Lower leg skin (tissue), 4 donors: ENCODE results near the gene POLDIP2. TPM values are rescaled to one million over a fixed set of nuclear protein-coding genes. Genes with fewer than 3 reads are reported as not detected.

Source experiments
- DNase-seq, 2 donors: peaks; one replicate each; pipeline ENCODE4 v3.0.0-alpha.2; 2019; ENCODE audit warnings: low spot score in 2 of 2
- H3K4me3 ChIP-seq: fragments of 200-600 bp; sonication (generic); 2 replicates; pipeline ENCODE4 v1.5.1; 2017; ENCODE audit warnings: mild to moderate bottlenecking, low read depth; ENCODE audit not compliant: poor library complexity, severe bottlenecking
- CTCF ChIP-seq, 3 donors: fragments of 450-650 bp; IDR thresholded peaks; one replicate each; pipeline ENCODE4 v1.5.1; 2016; ENCODE audit warnings: antibody characterized with exemption in 3 of 3, mild to moderate bottlenecking in 3 of 3, moderate library complexity in 2 of 3
- POLR2A ChIP-seq, 2 donors: fragments of 450-650 bp; IDR thresholded peaks; one replicate each; pipeline ENCODE4 v1.6.1; 2016 to 2017; ENCODE audit warnings: antibody characterized with exemption in 2 of 2, mild to moderate bottlenecking in 1 of 2, moderate library complexity in 1 of 2
- WGBS, 2 donors: methylation state at CpG; one replicate each; pipeline ENCODE4 v1.1.5; 2018; 5-methylcytosine and 5-hydroxymethylcytosine counted together
- intact Hi-C: fragments of 100-400 bp; cut with DNase I; formaldehyde crosslinking; loops from one replicate; pipeline ENCODE4 v1.15.0; 2023; ENCODE audit warnings: low total_unique reads
- total RNA-seq, 4 donors: library from RNA; depleted of rRNA; stranded (reverse); fragments of >200 nt; gene quantifications; one replicate each; pipeline ENCODE4 v1.1.0, GENCODE V29; 2016

The POLDIP2 gene
- total RNA-seq, 4 donors from 2014 or later, result 52.1 to 90.2 (median 73.7) TPM

DNA sequence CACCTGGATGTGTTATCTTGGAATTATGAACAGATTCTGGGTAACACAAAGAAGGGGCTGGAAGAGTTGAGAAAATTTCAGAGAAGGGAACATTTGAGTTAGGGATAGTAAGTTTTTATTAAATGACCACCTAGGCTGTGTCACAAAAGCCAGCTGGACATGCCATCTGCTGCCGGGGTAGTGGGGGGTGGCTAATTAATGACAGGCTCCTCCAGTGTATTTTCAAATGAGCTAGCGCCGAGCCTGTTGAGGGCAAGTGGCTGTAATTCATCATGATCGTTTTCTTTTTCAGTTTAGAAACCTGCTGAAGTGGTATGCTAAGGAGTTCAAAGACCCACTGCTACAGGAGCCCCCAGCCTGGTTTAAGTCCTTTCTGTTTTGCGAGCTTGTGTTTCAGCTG lies 32.1 kb downstream of the POLDIP2 start:
- intact Hi-C loops, result no loop called here
- peak in 1 of 2 donors; percentile 45 for DNase-seq
- WGBS, 2 donors, result 69 to 75% methylated on average over 5 of the region's 5 CpGs
- TF ChIP-seq CTCF (IDR thresholded peaks at IDR 0.05) (no peak), POLR2A (IDR thresholded peaks at IDR 0.05) (no peak)
- no peak overlapping the region for H3K4me3 ChIP-seq

GRCh38 chr17:28324781-28325180 lies 32.5 kb downstream of the POLDIP2 start:
- TF ChIP-seq POLR2A (IDR thresholded peaks at IDR 0.05) (no peak), CTCF (IDR thresholded peaks at IDR 0.05) (no peak)
- WGBS, 2 donors, result 81 to 86% methylated on average over 3 of the region's 3 CpGs
- intact Hi-C loops, result no loop called here
- no peak for DNase-seq
- no peak overlapping the region for H3K4me3 ChIP-seq

- 81 to 82% methylated on average over 5 of the region's 5 CpGs for WGBS, 2 donors
- no peak overlapping the region for H3K4me3 ChIP-seq
- intact Hi-C loops, result no loop called here
- DNase-seq, result peak in 1 of 2 donors; percentile 9
- TF ChIP-seq POLR2A (IDR thresholded peaks at IDR 0.05), result no peak
- TF ChIP-seq CTCF (IDR thresholded peaks at IDR 0.05), result no peak
Measured at GRCh38 chr17:28324267-28324745, 33.0 kb downstream of the POLDIP2 start.

- H3K4me3 ChIP-seq, result no peak overlapping the region
- WGBS, 2 donors, result 68 to 74% methylated on average over 8 of the region's 8 CpGs
- DNase-seq, result no peak
- intact Hi-C loops, result no loop called here
- TF ChIP-seq CTCF (IDR thresholded peaks at IDR 0.05), result no peak
- TF ChIP-seq POLR2A (IDR thresholded peaks at IDR 0.05), result no peak
Measured at GRCh38 chr17:28320215-28321061, 36.9 kb downstream of the POLDIP2 start.

DNA sequence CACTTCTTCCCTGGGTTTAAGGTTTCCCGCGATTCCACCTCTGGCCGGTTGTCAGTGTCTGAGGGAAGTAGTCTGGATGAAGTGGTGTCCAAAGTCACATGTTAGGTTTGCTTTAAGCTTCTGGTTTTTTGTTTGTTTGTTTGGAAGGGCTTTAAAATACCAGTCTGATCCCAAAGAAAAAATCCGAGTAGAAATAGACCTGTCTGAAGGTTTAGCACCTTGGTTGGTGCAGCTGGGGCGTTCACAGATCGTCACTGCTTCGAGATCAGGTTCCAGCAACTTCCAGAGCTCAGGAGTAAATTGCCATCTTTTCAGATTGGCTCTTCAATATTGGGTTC lies 37.8 kb downstream of the POLDIP2 start:
- peak overlapping the region; percentile 36 for H3K4me3 ChIP-seq
- WGBS, 2 donors, result 2 to 3% methylated on average over 7 of the region's 7 CpGs
- no peak for DNase-seq
- intact Hi-C loops, result no loop called here
- no peak for TF ChIP-seq POLR2A (IDR thresholded peaks at IDR 0.05)
- no peak for TF ChIP-seq CTCF (IDR thresholded peaks at IDR 0.05)
